ENCODE results near the gene ODF2.
"Not testable (repeated sequence)": the region's sequence is repeated elsewhere in the genome, so short reads cannot be mapped to it uniquely, and the experiment has no call there.

ODF2 gene

GRCh38 chr9:128411364-128412119 lies 44.3 kb upstream of the ODF2 start:
- Histone ChIP-seq H3K27me3 (no peaks in the 10 kb centered on the region), H3K36me3 (no peaks in the 10 kb centered on the region), H3K4me3 (ENCODE audit: low read depth, low read length) (no peak overlapping the region), H3K4me1 (no peaks in the 10 kb centered on the region), H3K9me3 (no peaks in the 10 kb centered on the region)
- TF ChIP-seq CTCF (IDR thresholded peaks at IDR 0.05; ENCODE audit: low read depth, low read length): no peak
- DNase-seq: no peak

- Histone ChIP-seq H3K4me3 (ENCODE audit: low read depth, low read length) (no peak overlapping the region), H3K27me3 (no peaks in the 10 kb centered on the region), H3K9me3 (no peaks in the 10 kb centered on the region), H3K4me1 (no peaks in the 10 kb centered on the region), H3K36me3 (no peaks in the 10 kb centered on the region)
- DNase-seq: peak; percentile 87
- TF ChIP-seq CTCF (IDR thresholded peaks at IDR 0.05; ENCODE audit: low read depth, low read length): peak; percentile 87
Observed at GRCh38 chr9:128412120-128412790, 43.6 kb upstream of the ODF2 start.

- not testable (repeated sequence) for H3K27me3 ChIP-seq; H3K4me1 ChIP-seq; H3K9me3 ChIP-seq; DNase-seq; H3K36me3 ChIP-seq; H3K4me3 ChIP-seq (ENCODE audit: low read depth, low read length)
Observed at GRCh38 chr9:128413728-128414127, 42.1 kb upstream of the ODF2 start.

GRCh38 chr9:128414461-128414860 lies 41.3 kb upstream of the ODF2 start:
- H3K27me3 ChIP-seq: no peaks in the 10 kb centered on the region
- no peak overlapping the region for H3K4me3 ChIP-seq (ENCODE audit: low read depth, low read length)
- no peaks in the 10 kb centered on the region for H3K9me3 ChIP-seq
- H3K4me1 ChIP-seq: peaks cover 7% of the 10 kb centered on the region
- H3K36me3 ChIP-seq: no peaks in the 10 kb centered on the region
- no peak for DNase-seq
- TF ChIP-seq CTCF (IDR thresholded peaks at IDR 0.05; ENCODE audit: low read depth, low read length): peak; percentile 58

GRCh38 chr9:128415281-128415680 lies 40.5 kb upstream of the ODF2 start:
- DNase-seq: no peak
- Histone ChIP-seq H3K27me3 (no peaks in the 10 kb centered on the region), H3K9me3 (no peaks in the 10 kb centered on the region), H3K36me3 (no peaks in the 10 kb centered on the region), H3K4me1 (peaks cover 7% of the 10 kb centered on the region), H3K4me3 (ENCODE audit: low read depth, low read length) (no peak overlapping the region)
- no peak for TF ChIP-seq CTCF (IDR thresholded peaks at IDR 0.05; ENCODE audit: low read depth, low read length)

- H3K27me3 ChIP-seq: no peaks in the 10 kb centered on the region
- no peak for TF ChIP-seq CTCF (IDR thresholded peaks at IDR 0.05; ENCODE audit: low read depth, low read length)
- H3K4me1 ChIP-seq: peaks cover 7% of the 10 kb centered on the region
- no peak overlapping the region for H3K4me3 ChIP-seq (ENCODE audit: low read depth, low read length)
- no peak for DNase-seq
- H3K36me3 ChIP-seq: no peaks in the 10 kb centered on the region
- H3K9me3 ChIP-seq: no peaks in the 10 kb centered on the region
Observed at GRCh38 chr9:128416014-128416413, 39.8 kb upstream of the ODF2 start.
